SK-N-DZ (cell line): Measurements from ENCODE around the gene NR6A1. TPM values are rescaled to one million over a fixed set of nuclear protein-coding genes. Genes with fewer than 3 reads are reported as not detected.
A peak's percentile ranks its signal among the peaks of the same experiment; 100 is the strongest.

Source experiments
- DNase-seq: peaks from one replicate; pipeline ENCODE4 v3.0.0-alpha.2; 2015; ENCODE audit warnings: low spot score
- polyA plus RNA-seq, 2 experiments: library from polyadenylated mRNA; depleted of rRNA; stranded (reverse); fragments of >200 nt; gene quantifications; 2 replicates each; pipeline ENCODE4 v1.2.3, GENCODE V29; 2014

The NR6A1 gene
- polyA plus RNA-seq (2014; cell fraction: cytosol; rRNA removed), result 2.5 and 3.1 TPM in 2 replicates
- 2.7 and 3.8 TPM in 2 replicates for polyA plus RNA-seq (2014; cell fraction: nucleus; rRNA removed)

- DNase-seq, result peak; percentile 97
These were observed at the start of gene NR6A1 for GRCh38 chr9:124771021-124771866. Gene NR6A1, minus strand, starts transcription at chr9:124771311.

GRCh38 chr9:124818431-124819281 lies 47.5 kb upstream of the NR6A1 start:
- DNase-seq, result peak; percentile 31

- no peak for DNase-seq
These were observed 44.5 kb upstream of the NR6A1 start for GRCh38 chr9:124815601-124816000.

GRCh38 chr9:124814164-124814535 lies 43.0 kb upstream of the NR6A1 start:
- DNase-seq, result no peak

- no peak for DNase-seq
These were observed 42.5 kb upstream of the NR6A1 start for GRCh38 chr9:124813501-124814163.

- DNase-seq, result no peak
These were observed 41.9 kb upstream of the NR6A1 start for GRCh38 chr9:124813041-124813440.

GRCh38 chr9:124812441-124812876 lies 41.3 kb upstream of the NR6A1 start:
- DNase-seq, result no peak

- DNase-seq, result no peak
These were observed 39.7 kb upstream of the NR6A1 start for GRCh38 chr9:124810663-124811355.

- no peak for DNase-seq
These were observed 38.8 kb upstream of the NR6A1 start for GRCh38 chr9:124809741-124810500.

- DNase-seq, result no peak
These were observed 38.1 kb upstream of the NR6A1 start for GRCh38 chr9:124809211-124809610.

GRCh38 chr9:124808246-124808956 lies 37.3 kb upstream of the NR6A1 start:
- DNase-seq, result no peak

- DNase-seq, result no peak
These were observed 34.1 kb upstream of the NR6A1 start for GRCh38 chr9:124805186-124805585.

GRCh38 chr9:124803911-124804310 lies 32.8 kb upstream of the NR6A1 start:
- DNase-seq, result no peak

- no peak for DNase-seq
These were observed 31.3 kb upstream of the NR6A1 start for GRCh38 chr9:124802426-124802825.

- no peak for DNase-seq
These were observed 30.2 kb upstream of the NR6A1 start for GRCh38 chr9:124801356-124801755.

- DNase-seq, result no peak
These were observed 29.5 kb upstream of the NR6A1 start for GRCh38 chr9:124800306-124801259.

- no peak for DNase-seq
These were observed 28.3 kb upstream of the NR6A1 start for GRCh38 chr9:124799274-124800006.
